Keratinocyte (primary cell): Measurements from ENCODE around the gene NDUFAF3. TPM values are rescaled to one million over a fixed set of nuclear protein-coding genes. Genes with fewer than 3 reads are reported as not detected.

ENCODE experiments used
- DNase-seq: peaks from one replicate; pipeline ENCODE4 v3.0.0-alpha.2; 2011; ENCODE audit warnings: low read depth, missing footprints, low spot score
- FAIRE-seq: peaks from 2 replicates; lab custom pipeline; 2011; peaks lifted over from hg19 to GRCh38; lab: Jason Lieb, UNC
- H2AFZ ChIP-seq: 2 replicates; pipeline ENCODE4 v1.6.0; 2012; ENCODE audit warnings: low read length, control low read depth, inconsistent platforms; ENCODE audit not compliant: control insufficient read depth
- H3K27ac ChIP-seq: 2 replicates; pipeline ENCODE4 v1.5.1; 2011; ENCODE audit warnings: low read length; ENCODE audit not compliant: control insufficient read depth, insufficient read depth
- H3K27me3 ChIP-seq: 3 replicates; pipeline ENCODE4 v1.6.0; 2011; ENCODE audit warnings: low read length; ENCODE audit not compliant: control insufficient read depth, insufficient read depth; ENCODE audit errors: extremely low read depth
- H3K36me3 ChIP-seq, 2 experiments: 2 replicates in 1 of 2; 3 replicates in 1 of 2; pipeline ENCODE4 v1.5.1; 2011; ENCODE audit warnings: low read length in 2 of 2, mild to moderate bottlenecking in 1 of 2; ENCODE audit not compliant: control insufficient read depth in 2 of 2, insufficient read depth in 2 of 2; ENCODE audit errors: extremely low read depth in 1 of 2
- H3K4me1 ChIP-seq: 3 replicates; pipeline ENCODE4 v1.5.1; 2011; ENCODE audit warnings: low read length; ENCODE audit not compliant: control insufficient read depth, insufficient read depth; ENCODE audit errors: extremely low read depth
- H3K4me2 ChIP-seq: 3 replicates; pipeline ENCODE4 v1.6.0; 2011; ENCODE audit warnings: low read depth, low read length; ENCODE audit not compliant: control insufficient read depth, insufficient read depth; ENCODE audit errors: extremely low read depth
- H3K4me3 ChIP-seq, 3 experiments: fragments of 200-600 bp in 1 of 3; sonication (generic) in 1 of 3; 2 replicates in 2 of 3; 3 replicates in 1 of 3; pipeline ENCODE4 v1.5.1; 2011 to 2016; ENCODE audit warnings: low read length in 3 of 3, mild to moderate bottlenecking in 3 of 3, control low read depth in 2 of 3, inconsistent platforms in 1 of 3, low read depth in 1 of 3, mixed read lengths in 1 of 3, mixed run types in 1 of 3, moderate library complexity in 1 of 3; ENCODE audit not compliant: control insufficient read depth in 2 of 3, insufficient read depth in 2 of 3; ENCODE audit errors: extremely low read depth in 1 of 3
- H3K79me2 ChIP-seq: 2 replicates; pipeline ENCODE4 v1.6.0; 2012; ENCODE audit warnings: low read length; ENCODE audit not compliant: control insufficient read depth, insufficient read depth
- H3K9ac ChIP-seq: 3 replicates; pipeline ENCODE4 v1.6.0; 2011; ENCODE audit warnings: low read length; ENCODE audit not compliant: control insufficient read depth, insufficient read depth; ENCODE audit errors: extremely low read depth
- H3K9me1 ChIP-seq: 3 replicates; pipeline ENCODE4 v1.6.0; 2011; ENCODE audit warnings: low read length; ENCODE audit not compliant: control insufficient read depth, insufficient read depth; ENCODE audit errors: extremely low read depth
- H3K9me3 ChIP-seq: 2 replicates; pipeline ENCODE4 v1.5.1; 2012; ENCODE audit warnings: low read depth, low read length; ENCODE audit not compliant: control insufficient read depth
- H4K20me1 ChIP-seq: 3 replicates; pipeline ENCODE4 v1.6.0; 2011; ENCODE audit warnings: low read length; ENCODE audit not compliant: control insufficient read depth, insufficient read depth; ENCODE audit errors: extremely low read depth
- EZH2 ChIP-seq: IDR thresholded peaks from one replicate; pipeline ENCODE4 v1.6.1; 2012; ENCODE audit warnings: inconsistent platforms, mild to moderate bottlenecking, low read length, moderate library complexity
- dilution Hi-C: fragments of 300-500 bp; cut with MboI; formaldehyde crosslinking; loops from one replicate; pipeline ENCODE4 v1.7.0; 2020; ENCODE audit warnings: low sequenced_read_pairs; ENCODE audit not compliant: extremely low pct_ligation_motif_present
- polyA plus RNA-seq, 5 experiments: library from polyadenylated mRNA; depleted of rRNA in 3 of 5; stranded (reverse) in 3 of 5; stranded (forward) in 1 of 5; unstranded in 1 of 5; fragments of >200 nt; gene quantifications; 1 replicate in 1 of 5; 2 replicates in 3 of 5; 3 replicates in 1 of 5; pipeline versions ENCODE4 v1.2.1 to v1.2.3, GENCODE V29; 2011 to 2012; ENCODE audit warnings: missing spikeins in 2 of 5, low read depth in 1 of 5, low replicate concordance in 1 of 5
- TF ChIP-seq, protein P1 (sequence below), 3 experiments: IDR thresholded peaks in 1 of 3; conservative IDR thresholded peaks in 1 of 3; optimal IDR thresholded peaks in 1 of 3; 2 replicates in 2 of 3; 3 replicates in 1 of 3; pipeline versions ENCODE3 to v1.5.1; 2011; ENCODE audit warnings: low read length in 3 of 3, mild to moderate bottlenecking in 3 of 3, moderate library complexity in 2 of 3, control low read depth in 1 of 3, inconsistent platforms in 1 of 3; ENCODE audit not compliant: insufficient read depth in 2 of 3; ENCODE audit errors: extremely low read depth in 1 of 3

The NDUFAF3 gene
- polyA plus RNA-seq, 1 donor (not counting 4 experiments of a cell fraction or from before 2014, with no cell fraction given): 38.3 TPM

DNA sequence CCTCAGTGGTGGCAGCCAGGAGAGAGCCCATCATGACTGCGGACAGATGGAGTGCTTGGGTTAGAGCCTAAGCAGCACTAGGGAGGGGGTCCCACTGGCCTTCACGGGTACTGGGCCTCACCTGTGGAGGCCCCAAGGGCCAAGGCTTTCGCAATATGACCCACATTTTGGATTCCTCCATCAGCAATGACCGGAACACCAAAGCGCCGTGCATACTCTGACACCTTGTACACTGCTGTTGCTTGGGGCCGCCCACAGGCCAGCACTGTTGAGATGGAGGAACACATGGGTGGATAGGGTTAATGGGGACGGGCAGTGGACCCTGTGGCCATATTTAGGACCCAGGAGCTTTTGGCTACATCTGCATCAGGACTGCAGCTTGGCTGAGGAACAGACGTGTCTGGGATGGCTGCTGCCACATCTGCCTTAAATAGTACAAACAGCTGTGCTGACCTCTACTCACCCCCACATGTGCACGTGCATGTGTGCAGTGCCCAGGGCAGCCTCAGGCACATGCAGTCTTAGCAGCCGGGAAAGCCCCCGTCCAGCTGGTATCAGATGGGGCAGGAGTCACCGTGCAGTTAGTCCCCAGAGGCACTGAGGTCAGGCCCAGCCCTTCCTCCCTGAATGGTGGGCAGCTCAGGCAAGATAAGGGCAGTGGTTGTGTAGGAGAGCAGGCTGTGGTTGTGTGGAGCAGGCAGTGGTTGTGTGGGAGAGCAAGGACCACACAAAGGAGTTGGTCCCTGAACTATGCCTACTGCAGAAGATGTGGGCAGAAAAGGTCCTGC lies 3.3 kb downstream of the NDUFAF3 start:
- Histone ChIP-seq H3K36me3 (peaks cover 29 to 52% of the 10 kb centered on the region in 2 experiments), H3K4me2 (no peak overlapping the region), H3K4me3 (no peak overlapping the region), H3K9me3 (no peaks in the 10 kb centered on the region), H3K27ac (no peak overlapping the region), H3K9me1 (peaks cover 3% of the 10 kb centered on the region), H3K27me3 (no peaks in the 10 kb centered on the region), H3K9ac (no peak overlapping the region), H3K4me1 (peaks cover 31% of the 10 kb centered on the region), H4K20me1 (peaks cover 4% of the 10 kb centered on the region), H2AFZ (no peak overlapping the region), H3K79me2 (peaks cover 74% of the 10 kb centered on the region)
- dilution Hi-C loops: no loop called here
- DNase-seq: no peak
- no peak for TF ChIP-seq EZH2
- TF ChIP-seq, protein P1, sequence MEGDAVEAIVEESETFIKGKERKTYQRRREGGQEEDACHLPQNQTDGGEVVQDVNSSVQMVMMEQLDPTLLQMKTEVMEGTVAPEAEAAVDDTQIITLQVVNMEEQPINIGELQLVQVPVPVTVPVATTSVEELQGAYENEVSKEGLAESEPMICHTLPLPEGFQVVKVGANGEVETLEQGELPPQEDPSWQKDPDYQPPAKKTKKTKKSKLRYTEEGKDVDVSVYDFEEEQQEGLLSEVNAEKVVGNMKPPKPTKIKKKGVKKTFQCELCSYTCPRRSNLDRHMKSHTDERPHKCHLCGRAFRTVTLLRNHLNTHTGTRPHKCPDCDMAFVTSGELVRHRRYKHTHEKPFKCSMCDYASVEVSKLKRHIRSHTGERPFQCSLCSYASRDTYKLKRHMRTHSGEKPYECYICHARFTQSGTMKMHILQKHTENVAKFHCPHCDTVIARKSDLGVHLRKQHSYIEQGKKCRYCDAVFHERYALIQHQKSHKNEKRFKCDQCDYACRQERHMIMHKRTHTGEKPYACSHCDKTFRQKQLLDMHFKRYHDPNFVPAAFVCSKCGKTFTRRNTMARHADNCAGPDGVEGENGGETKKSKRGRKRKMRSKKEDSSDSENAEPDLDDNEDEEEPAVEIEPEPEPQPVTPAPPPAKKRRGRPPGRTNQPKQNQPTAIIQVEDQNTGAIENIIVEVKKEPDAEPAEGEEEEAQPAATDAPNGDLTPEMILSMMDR (optimal IDR thresholded peaks at IDR 0.05 in 1 of 3, IDR thresholded peaks at IDR 0.05 in 1 of 3, conservative IDR thresholded peaks at IDR 0.05 in 1 of 3; ENCODE audit: extremely low read depth in 1 of 3, insufficient read depth in 2 of 3, low read length in 3 of 3): no peak
- FAIRE-seq: no peak

DNA sequence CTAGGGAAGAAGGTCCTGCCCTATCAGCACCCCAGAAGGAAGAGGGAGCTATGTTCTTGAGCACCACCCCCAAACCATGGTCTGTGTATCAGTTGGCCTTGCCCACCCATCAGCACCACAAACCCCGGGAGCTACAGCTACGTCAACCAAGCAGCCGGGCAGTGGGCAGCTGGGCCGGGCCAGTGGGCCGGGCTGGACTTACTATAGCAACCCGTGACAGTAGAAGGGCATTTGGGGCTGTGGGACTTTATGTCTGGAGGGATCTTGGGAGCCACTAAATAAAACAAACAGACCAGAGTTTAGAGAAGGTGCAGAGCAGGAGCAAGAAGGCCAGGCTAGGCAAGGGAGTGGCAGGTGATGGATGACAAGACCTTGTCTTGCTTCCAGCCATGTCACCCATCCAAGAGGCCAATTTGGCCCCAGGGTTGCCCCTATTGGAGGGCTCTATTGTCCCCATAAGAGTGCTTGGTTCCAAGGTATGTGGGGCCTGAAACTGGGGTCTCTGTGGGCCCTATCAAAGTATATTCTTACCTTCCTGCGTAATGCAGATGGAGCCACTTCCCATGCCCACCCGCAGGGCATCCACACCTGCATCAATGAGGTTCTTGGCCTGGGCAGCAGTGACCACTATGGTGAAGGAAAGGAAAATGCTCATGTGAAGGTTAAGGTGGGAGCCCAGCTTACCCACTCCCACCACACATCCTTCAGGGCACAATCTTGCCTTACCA lies 4.0 kb downstream of the NDUFAF3 start:
- Histone ChIP-seq H3K27me3 (no peaks in the 10 kb centered on the region), H3K9me3 (no peaks in the 10 kb centered on the region), H3K9ac (no peak overlapping the region), H3K79me2 (peaks cover 66% of the 10 kb centered on the region), H3K9me1 (peaks cover 3% of the 10 kb centered on the region), H2AFZ (no peak overlapping the region), H3K36me3 (peaks cover 29 to 56% of the 10 kb centered on the region in 2 experiments), H3K27ac (no peak overlapping the region), H3K4me2 (no peak overlapping the region), H3K4me3 (no peak overlapping the region), H3K4me1 (peaks cover 29% of the 10 kb centered on the region), H4K20me1 (peaks cover 4% of the 10 kb centered on the region)
- TF ChIP-seq, protein P1 (optimal IDR thresholded peaks at IDR 0.05 in 1 of 3, IDR thresholded peaks at IDR 0.05 in 1 of 3, conservative IDR thresholded peaks at IDR 0.05 in 1 of 3; ENCODE audit: extremely low read depth in 1 of 3, insufficient read depth in 2 of 3, low read length in 3 of 3): no peak
- no peak for TF ChIP-seq EZH2
- FAIRE-seq (no peak), DNase-seq (no peak)
- dilution Hi-C loops: no loop called here
